ENCODE results near the gene ADAMTS7.

- no peak for TF ChIP-seq CTCF (conservative IDR thresholded peaks at IDR 0.05 in 1 of 2, IDR thresholded peaks at IDR 0.05 in 1 of 2; ENCODE audit: low read depth in 1 of 2, low read length in 2 of 2)
- TF ChIP-seq EZH2 (IDR thresholded peaks at IDR 0.05; ENCODE audit: low read length, missing control alignments), result no peak
These were observed 17.7 kb upstream of the ADAMTS7 start for GRCh38 chr15:78828920-78829319.

Data from fibroblast of lung (primary cell).